Measurements from ENCODE around the gene BLOC1S6.

BLOC1S6 gene

DNA sequence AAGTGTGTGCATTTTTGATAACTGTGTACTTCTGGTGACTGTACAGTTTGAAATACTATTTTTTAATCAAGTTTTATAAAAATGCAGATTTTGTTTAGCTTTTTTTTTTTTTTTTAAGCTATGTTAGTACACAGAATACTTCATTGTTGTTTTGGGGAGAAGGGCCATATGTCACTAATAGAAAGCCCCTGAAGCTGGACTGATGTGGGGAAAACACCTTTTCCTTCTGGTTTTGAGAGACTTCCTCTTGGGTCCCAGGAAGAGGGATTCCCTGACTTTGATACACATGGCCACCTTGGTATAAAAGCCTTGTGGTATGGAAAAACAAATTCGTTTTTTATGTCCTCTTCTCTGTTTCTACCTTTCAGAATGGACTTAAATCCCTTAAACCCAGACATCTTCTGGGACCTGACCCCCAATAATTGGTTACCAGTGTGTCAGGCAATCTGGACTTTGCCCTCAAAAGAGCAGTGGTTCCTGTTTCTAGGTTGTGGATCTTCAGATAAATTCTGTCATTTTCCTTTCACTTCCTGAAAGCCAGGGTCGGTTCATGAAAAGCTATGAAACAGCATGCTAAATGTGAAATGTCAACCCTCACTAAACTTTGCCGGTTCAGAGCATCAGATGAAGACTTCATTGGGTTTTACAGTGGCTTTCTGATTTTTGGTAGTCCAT lies 31.1 kb upstream of the BLOC1S6 start:
- H3K4me3 ChIP-seq (ENCODE audit: low read depth, low read length), result no peak overlapping the region
- in situ Hi-C loops (cut with HindIII; ENCODE audit: low pct_ligation_motif_present, low sequenced_read_pairs), result no loop called here
- no peaks in the 10 kb centered on the region for H3K36me3 ChIP-seq (replicated peaks)
- no peak for DNase-seq
- H3K27me3 ChIP-seq (replicated peaks), result no peaks in the 10 kb centered on the region
- no peak overlapping the region for H3K27ac ChIP-seq
- TF ChIP-seq CTCF (IDR thresholded peaks at IDR 0.05; ENCODE audit: low read depth, low read length, missing control alignments), result no peak

DNA sequence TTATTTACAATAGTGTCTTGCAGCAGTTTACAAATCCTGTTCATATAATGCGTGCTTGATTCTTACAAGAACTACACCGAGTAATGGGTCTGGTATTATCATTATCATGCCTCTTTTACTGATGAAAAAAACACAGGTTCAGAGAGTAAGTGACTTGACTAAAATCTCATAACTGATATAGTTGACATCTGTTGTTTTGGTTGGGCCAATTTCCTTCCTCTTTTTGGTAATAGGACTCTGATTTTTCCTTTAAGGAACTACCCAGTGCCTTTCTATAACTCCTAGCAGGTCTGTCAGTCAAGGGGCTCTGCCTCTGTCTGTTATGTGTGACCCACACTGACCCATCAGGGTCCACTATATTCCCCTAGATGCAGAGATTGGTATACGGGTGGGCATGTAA lies 14.6 kb upstream of the BLOC1S6 start:
- Histone ChIP-seq H3K27me3 (replicated peaks) (no peaks in the 10 kb centered on the region), H3K4me3 (ENCODE audit: low read depth, low read length) (no peak overlapping the region), H3K36me3 (replicated peaks) (no peaks in the 10 kb centered on the region), H3K27ac (no peak overlapping the region)
- in situ Hi-C loops (cut with HindIII; ENCODE audit: low pct_ligation_motif_present, low sequenced_read_pairs), result no loop called here
- no peak for DNase-seq
- no peak for TF ChIP-seq CTCF (IDR thresholded peaks at IDR 0.05; ENCODE audit: low read depth, low read length, missing control alignments)

GRCh38 chr15:45573961-45574629 lies 13.1 kb upstream of the BLOC1S6 start:
- DNase-seq, result no peak
- no peak overlapping the region for H3K4me3 ChIP-seq (ENCODE audit: low read depth, low read length)
- no peak overlapping the region for H3K27ac ChIP-seq
- TF ChIP-seq CTCF (IDR thresholded peaks at IDR 0.05; ENCODE audit: low read depth, low read length, missing control alignments), result peak; percentile 63
- in situ Hi-C loops (cut with HindIII; ENCODE audit: low pct_ligation_motif_present, low sequenced_read_pairs), result no loop called here
- H3K27me3 ChIP-seq (replicated peaks), result no peaks in the 10 kb centered on the region
- H3K36me3 ChIP-seq (replicated peaks), result no peaks in the 10 kb centered on the region

- in situ Hi-C loops (cut with HindIII; ENCODE audit: low pct_ligation_motif_present, low sequenced_read_pairs), result no loop called here
These were observed 5.3 kb upstream of the BLOC1S6 start for GRCh38 chr15:45581919-45582318.

GRCh38 chr15:45583731-45584639 lies 3.2 kb upstream of the BLOC1S6 start:
- TF ChIP-seq CTCF (IDR thresholded peaks at IDR 0.05; ENCODE audit: low read depth, low read length, missing control alignments), result no peak
- H3K27me3 ChIP-seq (replicated peaks), result no peaks in the 10 kb centered on the region
- in situ Hi-C loops (cut with HindIII; ENCODE audit: low pct_ligation_motif_present, low sequenced_read_pairs), result no loop called here
- H3K27ac ChIP-seq, result no peak overlapping the region
- H3K4me3 ChIP-seq (ENCODE audit: low read depth, low read length), result no peak overlapping the region
- H3K36me3 ChIP-seq (replicated peaks), result no peaks in the 10 kb centered on the region
- no peak for DNase-seq

More at GRCh38 chr15:45581919-45582318, 5.3 kb upstream of the BLOC1S6 start:
- Histone ChIP-seq H3K4me3 (ENCODE audit: low read depth, low read length) (no peak overlapping the region), H3K27ac (no peak overlapping the region), H3K36me3 (replicated peaks) (no peaks in the 10 kb centered on the region), H3K27me3 (replicated peaks) (no peaks in the 10 kb centered on the region)
- DNase-seq, result no peak
- TF ChIP-seq CTCF (IDR thresholded peaks at IDR 0.05; ENCODE audit: low read depth, low read length, missing control alignments), result no peak

All from brain microvascular endothelial cell (primary cell).